ENCODE data around the gene NELL2.

DNA sequence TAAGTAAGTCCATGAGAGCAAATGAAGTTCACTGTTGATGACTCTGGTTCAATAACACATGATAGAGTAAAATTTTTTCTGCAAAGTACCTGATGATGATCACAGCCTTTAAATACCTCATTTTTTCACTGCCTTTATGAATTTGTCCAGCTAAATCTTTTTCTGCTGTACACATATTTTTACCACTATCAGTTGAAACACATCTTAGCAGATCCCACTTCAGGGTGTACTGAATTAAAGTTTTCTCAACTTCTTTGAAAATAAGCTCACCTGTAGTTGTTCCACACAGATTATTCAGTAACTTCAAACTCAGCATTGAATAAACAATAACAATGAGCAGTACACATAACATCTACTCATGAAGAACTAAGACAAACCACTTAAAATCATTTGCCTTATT is 385.9 kb downstream of the NELL2 start:
- TF ChIP-seq CTCF (IDR thresholded peaks at IDR 0.05), result no peak
- TF ChIP-seq EP300 (IDR thresholded peaks at IDR 0.05), result no peak
- TF ChIP-seq POLR2AphosphoS5 (IDR thresholded peaks at IDR 0.05), result no peak
- TF ChIP-seq POLR2A (IDR thresholded peaks at IDR 0.05; ENCODE audit: low read depth), result no peak

Measured in esophagus muscularis mucosa (tissue), 4 donors.